C4-2B (cell line): ENCODE results near the gene DNAJC13.
"Not testable (repeated sequence)": the region's sequence is repeated elsewhere in the genome, so short reads cannot be mapped to it uniquely, and the experiment has no call there.

Experiments used
- H3K27ac ChIP-seq: fragments of 450-650 bp; 2 replicates; pipeline ENCODE4 v1.5.1; 2017
- CTCF ChIP-seq: fragments of 450-650 bp; conservative IDR thresholded peaks from 2 replicates; pipeline ENCODE4 v1.5.1; 2017; ENCODE audit warnings: mild to moderate bottlenecking
- ZFX ChIP-seq: fragments of 450-650 bp; IDR thresholded peaks from 2 replicates; pipeline ENCODE4 v1.6.1; 2017

DNAJC13 gene

DNA sequence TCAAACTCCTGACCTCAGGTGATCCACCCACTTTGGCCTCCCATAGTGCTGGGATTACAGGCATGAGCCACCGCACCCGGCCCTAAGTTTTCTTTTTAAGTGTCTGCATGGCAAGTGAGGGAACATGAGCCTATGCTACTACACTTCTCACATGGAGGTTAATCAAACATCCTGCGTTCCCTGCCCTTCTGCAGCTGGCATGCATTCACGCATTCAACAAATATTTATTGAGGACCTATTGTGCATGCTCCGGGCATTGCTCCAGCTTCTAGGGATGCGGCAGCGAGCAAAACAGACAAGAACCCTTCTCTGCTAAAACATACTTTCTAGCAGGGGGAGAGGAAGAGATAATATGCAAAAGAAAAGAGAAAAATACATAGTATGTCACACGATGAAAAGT is 137.1 kb downstream of the DNAJC13 start:
- TF ChIP-seq ZFX, result no peak
- no peak for TF ChIP-seq CTCF
- H3K27ac ChIP-seq, result no peak overlapping the region

DNA sequence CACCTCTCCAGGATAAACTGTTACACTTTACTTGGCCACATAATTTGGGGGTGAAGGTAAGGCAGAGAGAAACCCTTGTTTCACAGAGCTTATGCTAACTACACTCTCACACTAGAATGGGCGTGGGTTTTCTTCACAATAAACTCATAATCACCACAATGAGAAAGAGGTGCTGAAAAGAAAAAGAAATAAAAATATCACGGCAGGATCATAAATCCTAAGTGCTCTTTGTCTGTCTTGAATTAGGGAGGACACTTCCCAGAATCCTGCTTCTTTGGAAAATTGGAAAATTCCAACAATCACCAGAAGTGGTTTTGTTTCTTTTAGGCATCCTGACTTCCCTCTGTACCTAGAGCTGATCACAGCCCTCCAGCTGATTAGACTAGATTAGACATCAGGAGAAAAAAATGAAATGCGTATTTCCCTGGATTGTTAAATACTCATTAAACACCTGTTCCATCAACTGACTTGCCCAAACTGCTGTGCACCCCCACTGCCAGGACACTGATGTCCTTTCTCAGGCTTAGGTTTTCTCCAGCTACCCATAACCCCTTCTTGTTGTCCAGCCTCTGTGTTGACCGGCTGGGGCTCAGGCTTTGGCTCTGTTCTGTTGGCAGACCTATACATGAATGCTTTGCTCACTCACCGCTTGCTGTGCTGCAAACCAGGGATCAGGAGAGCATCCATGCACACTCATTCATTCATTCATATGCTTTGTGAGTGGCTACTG is 138.2 kb downstream of the DNAJC13 start:
- H3K27ac ChIP-seq, result no peak overlapping the region
- no peak for TF ChIP-seq CTCF
- TF ChIP-seq ZFX, result no peak

DNA sequence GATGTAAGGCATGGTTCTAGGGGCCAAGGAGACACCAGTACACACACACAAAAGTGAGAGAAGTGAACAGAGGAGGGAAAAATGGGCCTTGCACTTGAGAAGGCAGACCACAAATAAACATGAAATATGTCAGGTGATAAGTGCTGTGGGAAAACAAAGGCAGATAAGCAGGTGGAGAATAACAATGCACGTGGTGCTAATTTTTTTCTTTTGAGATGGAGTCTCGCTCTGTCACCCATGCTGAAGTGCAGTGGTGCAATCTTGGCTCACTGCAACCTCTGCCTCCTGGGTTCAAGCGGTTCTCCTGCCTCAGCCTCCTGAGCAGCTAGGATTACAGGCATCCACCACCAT is 138.7 kb downstream of the DNAJC13 start:
- H3K27ac ChIP-seq, result not testable (repeated sequence)

GRCh38 chr3:132556508-132557159 is 139.3 kb downstream of the DNAJC13 start:
- TF ChIP-seq ZFX (no peak), CTCF (no peak)
- no peak overlapping the region for H3K27ac ChIP-seq

GRCh38 chr3:132561003-132561402 is 143.7 kb downstream of the DNAJC13 start:
- H3K27ac ChIP-seq, result no peak overlapping the region
- TF ChIP-seq ZFX, result no peak
- no peak for TF ChIP-seq CTCF

DNA sequence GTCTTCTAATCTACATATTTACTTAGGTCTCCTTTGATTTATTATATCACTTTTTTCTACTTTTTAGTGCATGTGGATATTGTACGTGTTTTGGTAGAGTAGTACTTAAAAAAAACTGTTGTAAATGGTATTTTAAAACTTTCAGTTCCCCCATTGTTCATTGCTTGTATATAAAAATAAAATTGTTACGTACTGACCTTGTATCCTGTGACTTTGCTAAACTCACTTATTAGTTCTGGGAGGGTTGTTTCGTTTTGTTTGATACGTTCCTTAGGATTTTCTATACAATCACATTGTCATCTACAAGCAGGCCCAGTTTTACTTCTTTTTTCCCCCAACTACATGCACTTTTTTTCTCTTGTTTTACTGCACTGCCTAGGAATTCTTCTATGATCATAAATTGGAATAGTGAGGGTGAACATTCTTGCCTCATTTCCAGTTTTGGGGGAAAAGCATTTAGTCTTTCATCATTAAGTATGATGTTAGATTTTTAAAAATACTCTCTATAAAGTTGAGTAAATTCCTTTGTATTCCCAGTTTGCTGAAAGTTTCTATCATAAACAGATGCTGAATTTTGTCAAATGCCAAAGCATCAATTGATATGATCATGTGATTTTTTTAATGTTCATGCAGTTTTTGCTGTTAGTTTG is 146.2 kb downstream of the DNAJC13 start:
- no peak overlapping the region for H3K27ac ChIP-seq
- TF ChIP-seq CTCF (no peak; the same call in 1 of the 2 replicates), ZFX (no peak)

GRCh38 chr3:132564070-132564465 is 146.8 kb downstream of the DNAJC13 start:
- TF ChIP-seq CTCF, result no peak
- TF ChIP-seq ZFX, result no peak
- H3K27ac ChIP-seq, result no peak overlapping the region
